K562 (cell line): Measurements from ENCODE around the gene ABLIM2. TPM values are rescaled to one million over a fixed set of nuclear protein-coding genes. Genes with fewer than 3 reads are reported as not detected.

ENCODE experiments used
- AFF1 ChIP-seq, 2 experiments: fragments of 450-650 bp; IDR thresholded peaks; 2 replicates each; pipeline ENCODE4 v1.6.1; 2018; ENCODE audit warnings: mild to moderate bottlenecking in 2 of 2, low read depth in 1 of 2; ENCODE audit not compliant: partially characterized antibody in 2 of 2
- BCOR ChIP-seq: fragments of 450-650 bp; IDR thresholded peaks from 2 replicates; pipeline ENCODE4 v1.6.1; 2016
- MBD2 ChIP-seq: sonication (generic); IDR thresholded peaks from 2 replicates; pipeline ENCODE4 v1.6.1; 2016; ENCODE audit warnings: low read depth, borderline replicate concordance
- NONO ChIP-seq, 2 experiments: fragments of 200-400 bp in 1 of 2; fragments of 450-650 bp in 1 of 2; formaldehyde crosslinking in 1 of 2; IDR thresholded peaks; 2 replicates each; pipeline ENCODE4 v1.6.1; 2017; ENCODE audit warnings: low read depth in 2 of 2, mild to moderate bottlenecking in 2 of 2, moderate library complexity in 2 of 2, low read length in 1 of 2
- ZBTB40 ChIP-seq, 2 experiments: fragments of 450-650 bp in 1 of 2; sonication (generic) in 1 of 2; formaldehyde crosslinking in 1 of 2; IDR thresholded peaks; 2 replicates each; pipeline versions ENCODE4 v1.7.1 to v1.9.0; 2016 to 2022; ENCODE audit warnings: inconsistent platforms in 1 of 2, mild to moderate bottlenecking in 1 of 2, missing genetic modification reagents in 1 of 2
- ZNF143 ChIP-seq: sonication (generic); formaldehyde crosslinking; IDR thresholded peaks from 2 replicates; pipeline ENCODE4 v1.9.0; 2022; ENCODE audit warnings: mild to moderate bottlenecking, missing genetic modification reagents
- polyA plus RNA-seq, 8 experiments: library from polyadenylated mRNA; depleted of rRNA in 4 of 8; stranded (reverse) in 5 of 8; unstranded in 3 of 8; fragments of >200 nt; fragmentation: Nextera tagmentation in 2 of 8; fragmentation: Illumina TruSeq in 1 of 8; extraction: Ambion mirVana in 2 of 8; extraction: Trizol in 1 of 8; gene quantifications; 2 replicates each; pipeline versions ENCODE4 v1.2.1 to v1.2.3, GENCODE V29; 2011 to 2014; ENCODE audit warnings: inconsistent platforms in 1 of 8, missing spikeins in 1 of 8
- total RNA-seq, 7 experiments: library from RNA; depleted of rRNA in 6 of 7; stranded (reverse); fragments of >200 nt in 6 of 7; fragmentation: Illumina TruSeq in 2 of 7; extraction: Trizol in 2 of 7; gene quantifications; 2 replicates each; pipeline versions ENCODE4 v1.2.1 to v1.2.3, GENCODE V29; 2011 to 2021; ENCODE audit warnings: low replicate concordance in 1 of 7

Gene ABLIM2
- total and polyA plus RNA-seq, 9 of the 15 experiments (the other 6 are each of a cell fraction or from before 2014, with no cell fraction given), result not detected

- TF ChIP-seq ZBTB40 (IDR thresholded peaks at IDR 0.05) (0 out of 2 replicates have a peak, but pooled peaks have one; percentile 14), ZBTB40 (CRISPR knock-in tag; IDR thresholded peaks at IDR 0.05) (no peak), NONO (IDR thresholded peaks at IDR 0.05; ENCODE audit: low read depth in 2 of 2, low read length in 1 of 2) (0 out of 4 replicates have a peak, but pooled peaks of 1 of the 2 experiments have one; percentile 41), AFF1 (IDR thresholded peaks at IDR 0.05; ENCODE audit: low read depth in 1 of 2, partially characterized antibody in 2 of 2) (peak in 1 of 2 experiments; percentile 94), BCOR (peak; percentile 78), MBD2 (peak; percentile 41; the same call in 1 of the 2 replicates), ZNF143 (CRISPR knock-in tag) (peak; percentile 93)
Observed at GRCh38 chr4:8158710-8159536, at the start of gene ABLIM2 (continued).
